Lower leg skin (tissue), 4 donors: ENCODE results near the gene DLG2. TPM values are rescaled to one million over a fixed set of nuclear protein-coding genes. Genes with fewer than 3 reads are reported as not detected.

Source experiments
- DNase-seq, 2 donors: peaks; one replicate each; pipeline ENCODE4 v3.0.0-alpha.2; 2019; ENCODE audit warnings: low spot score in 2 of 2
- H3K4me3 ChIP-seq: fragments of 200-600 bp; sonication (generic); 2 replicates; pipeline ENCODE4 v1.5.1; 2017; ENCODE audit warnings: mild to moderate bottlenecking, low read depth; ENCODE audit not compliant: poor library complexity, severe bottlenecking
- POLR2A ChIP-seq, 2 donors: fragments of 450-650 bp; IDR thresholded peaks; one replicate each; pipeline ENCODE4 v1.6.1; 2016 to 2017; ENCODE audit warnings: antibody characterized with exemption in 2 of 2, mild to moderate bottlenecking in 1 of 2, moderate library complexity in 1 of 2
- WGBS, 2 donors: methylation state at CpG; one replicate each; pipeline ENCODE4 v1.1.5; 2018; 5-methylcytosine and 5-hydroxymethylcytosine counted together
- intact Hi-C: fragments of 100-400 bp; cut with DNase I; formaldehyde crosslinking; loops from one replicate; pipeline ENCODE4 v1.15.0; 2023; ENCODE audit warnings: low total_unique reads
- total RNA-seq, 4 donors: library from RNA; depleted of rRNA; stranded (reverse); fragments of >200 nt; gene quantifications; one replicate each; pipeline ENCODE4 v1.1.0, GENCODE V29; 2016
- TF ChIP-seq, protein P1 (sequence below), 3 donors: fragments of 450-650 bp; IDR thresholded peaks; one replicate each; pipeline ENCODE4 v1.5.1; 2016; ENCODE audit warnings: antibody characterized with exemption in 3 of 3, mild to moderate bottlenecking in 3 of 3, moderate library complexity in 2 of 3

DLG2 gene
- total RNA-seq, 4 donors from 2014 or later: 37.6 to 68.3 (median 46.0) TPM

DNA sequence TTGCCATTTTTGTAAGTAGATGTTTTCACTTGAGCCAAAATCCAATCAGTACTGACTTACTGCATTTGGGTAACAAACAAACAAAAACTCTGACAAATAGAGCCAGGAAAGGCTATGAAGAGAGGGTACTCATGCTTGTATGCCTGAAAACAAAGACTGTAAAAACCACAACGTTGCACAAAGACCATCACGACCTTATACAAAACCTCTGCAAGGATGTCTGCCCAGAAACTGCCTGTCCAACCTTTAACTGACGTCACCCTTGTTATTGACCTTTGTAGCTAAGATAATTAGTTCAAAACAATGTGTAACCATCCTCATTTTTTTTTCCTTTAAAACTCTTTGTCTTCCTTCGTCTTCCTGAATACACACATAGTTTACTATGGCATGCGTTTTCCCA, 38.6 kb upstream of the DLG2 start:
- TF ChIP-seq POLR2A (IDR thresholded peaks at IDR 0.05): no peak
- TF ChIP-seq, protein P1, sequence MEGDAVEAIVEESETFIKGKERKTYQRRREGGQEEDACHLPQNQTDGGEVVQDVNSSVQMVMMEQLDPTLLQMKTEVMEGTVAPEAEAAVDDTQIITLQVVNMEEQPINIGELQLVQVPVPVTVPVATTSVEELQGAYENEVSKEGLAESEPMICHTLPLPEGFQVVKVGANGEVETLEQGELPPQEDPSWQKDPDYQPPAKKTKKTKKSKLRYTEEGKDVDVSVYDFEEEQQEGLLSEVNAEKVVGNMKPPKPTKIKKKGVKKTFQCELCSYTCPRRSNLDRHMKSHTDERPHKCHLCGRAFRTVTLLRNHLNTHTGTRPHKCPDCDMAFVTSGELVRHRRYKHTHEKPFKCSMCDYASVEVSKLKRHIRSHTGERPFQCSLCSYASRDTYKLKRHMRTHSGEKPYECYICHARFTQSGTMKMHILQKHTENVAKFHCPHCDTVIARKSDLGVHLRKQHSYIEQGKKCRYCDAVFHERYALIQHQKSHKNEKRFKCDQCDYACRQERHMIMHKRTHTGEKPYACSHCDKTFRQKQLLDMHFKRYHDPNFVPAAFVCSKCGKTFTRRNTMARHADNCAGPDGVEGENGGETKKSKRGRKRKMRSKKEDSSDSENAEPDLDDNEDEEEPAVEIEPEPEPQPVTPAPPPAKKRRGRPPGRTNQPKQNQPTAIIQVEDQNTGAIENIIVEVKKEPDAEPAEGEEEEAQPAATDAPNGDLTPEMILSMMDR (IDR thresholded peaks at IDR 0.05): no peak
- no peak overlapping the region for H3K4me3 ChIP-seq
- no peak for DNase-seq
- 82 to 84% methylated on average over 5 of the region's 5 CpGs for WGBS, 2 donors
- intact Hi-C loops: no loop called here

DNA sequence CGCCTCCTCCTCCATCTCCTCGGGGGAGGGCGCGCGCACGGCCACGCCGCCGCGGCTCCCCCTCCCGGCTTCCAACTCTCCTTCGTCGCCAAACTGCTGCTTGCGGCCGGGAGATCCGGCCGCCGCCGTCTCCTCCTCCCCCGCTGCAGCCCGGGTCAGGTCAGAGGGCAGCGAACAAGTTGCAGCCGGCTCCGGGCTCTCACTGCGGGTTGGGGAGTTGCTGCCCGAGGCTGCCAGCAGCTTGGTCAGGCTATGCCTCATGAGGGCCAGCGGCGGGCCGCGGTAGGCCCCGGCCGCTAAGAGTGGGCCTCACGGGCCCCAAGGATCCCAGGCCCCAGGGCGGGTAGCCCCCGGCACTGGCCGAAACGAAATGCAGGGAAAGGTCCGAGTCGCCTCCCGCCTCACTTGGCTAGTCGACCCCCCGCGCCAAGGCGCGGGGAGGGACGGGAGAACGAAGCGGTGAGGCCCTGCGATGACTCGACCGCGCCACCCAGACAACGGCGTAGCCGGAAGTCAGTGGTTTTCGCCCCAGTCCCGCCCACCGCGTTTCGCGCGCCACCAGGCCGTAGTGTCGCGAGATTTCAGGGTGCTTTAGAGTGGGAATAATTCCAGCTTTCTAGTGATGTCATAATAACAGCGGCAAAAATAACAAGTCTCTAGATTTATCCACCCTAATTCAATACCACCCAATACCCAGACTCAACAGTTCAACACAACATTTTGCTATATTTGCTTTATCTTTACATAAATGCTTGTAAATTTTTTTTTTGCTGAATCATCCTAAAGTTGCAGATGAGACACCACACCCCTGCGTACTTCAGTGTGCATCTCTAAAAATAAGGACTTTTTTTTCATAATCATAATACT, 37.7 kb upstream of the DLG2 start, which contains the start of gene CREBZF:
Gene CREBZF (minus strand): TSS at position 515 of the 867 bp plus-strand sequence. CDS start 254 bp downstream, at position 261.
- 0 to 2% methylated on average over 28 to 32 of the region's 67 CpGs for WGBS, 2 donors
- DNase-seq: peak; percentile 92 to 98
- peak in 1 of 2 donors; percentile 97 for TF ChIP-seq POLR2A (IDR thresholded peaks at IDR 0.05)
- TF ChIP-seq, protein P1 (IDR thresholded peaks at IDR 0.05): no peak
- intact Hi-C loops: no loop called here
- peak within 1 kb of the TSS; percentile 96 for H3K4me3 ChIP-seq

DNA sequence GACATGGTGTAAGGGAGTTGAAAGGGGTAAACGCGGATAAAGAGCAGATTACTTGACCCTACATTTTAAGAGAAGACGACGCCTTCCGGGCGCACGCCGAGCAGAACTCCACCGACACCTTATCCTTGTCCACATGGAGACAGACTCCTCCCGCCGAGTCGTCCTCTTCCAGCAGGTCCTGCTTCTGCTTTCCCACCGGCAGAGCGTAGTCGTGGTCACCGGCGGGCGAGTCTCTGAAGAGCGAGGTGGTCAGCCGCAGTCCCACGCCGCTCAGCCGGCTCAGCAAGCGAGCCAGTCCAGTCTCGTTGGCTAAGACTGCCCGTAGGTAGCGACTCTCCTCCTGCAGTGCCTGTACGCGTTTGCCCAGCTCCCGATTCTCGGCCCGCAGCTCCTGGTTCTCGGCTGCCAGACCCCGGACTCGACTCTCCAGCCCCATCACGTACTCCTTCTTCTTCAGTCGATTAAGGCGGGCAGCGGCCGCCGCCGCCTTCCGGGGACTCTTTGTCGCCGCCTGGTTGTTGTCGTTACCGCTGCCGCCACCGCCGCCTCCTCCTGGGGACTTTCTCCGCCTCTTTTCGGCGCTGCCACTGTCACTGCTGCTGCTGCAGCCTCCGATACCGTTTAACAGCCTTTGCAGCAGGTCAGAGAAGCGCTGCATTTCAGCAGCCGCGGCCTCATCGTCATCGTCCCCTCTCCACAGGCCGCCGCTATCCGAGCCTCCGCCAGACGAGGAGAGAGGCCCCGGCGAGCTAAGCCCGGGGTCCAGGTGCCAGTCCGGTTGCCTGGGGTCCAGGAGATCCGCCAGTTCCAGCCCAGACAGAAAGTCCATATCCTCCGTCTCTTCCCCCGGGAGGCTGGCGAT, 36.8 kb upstream of the DLG2 start:
- intact Hi-C loops: no loop called here
- peak overlapping the region; percentile 96 for H3K4me3 ChIP-seq
- peak; percentile 81 to 96 for DNase-seq
- 1% methylated on average over 49 to 67 of the region's 73 CpGs for WGBS, 2 donors
- TF ChIP-seq, protein P1 (IDR thresholded peaks at IDR 0.05): peak in 1 of 3 donors; percentile 59
- no peak for TF ChIP-seq POLR2A (IDR thresholded peaks at IDR 0.05)

DNA sequence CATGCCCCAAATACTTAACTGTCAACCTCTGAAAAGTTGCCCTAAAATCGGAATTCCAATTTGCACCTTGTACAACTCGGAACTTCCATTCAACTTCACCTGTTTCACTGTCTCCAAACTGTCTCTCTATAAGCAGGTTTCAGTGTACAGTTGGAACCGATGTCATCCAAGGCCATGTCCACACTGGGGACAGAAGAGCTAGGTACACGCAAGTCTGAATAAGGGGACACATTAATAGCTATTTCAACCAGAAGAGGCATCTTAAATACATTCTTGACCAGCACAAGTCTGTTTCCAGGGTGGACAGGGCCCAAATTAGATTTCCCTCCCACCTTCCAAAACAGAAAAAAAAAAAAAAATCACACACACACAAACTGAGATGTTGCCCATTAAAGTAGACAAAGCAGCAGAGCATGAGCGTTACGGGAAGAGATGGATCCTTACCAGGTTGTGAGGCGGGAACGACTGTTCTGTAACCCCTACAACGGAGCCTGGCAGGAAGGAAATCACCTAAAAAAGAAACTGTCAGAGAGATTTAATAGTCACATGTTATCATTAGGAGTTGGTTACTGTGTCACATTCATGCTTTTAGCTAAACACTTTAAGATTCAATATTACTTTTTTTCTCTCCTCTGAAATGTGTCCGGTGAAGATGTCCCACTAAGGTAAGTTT, 36.1 kb upstream of the DLG2 start:
- 1 to 6% methylated on average over 10 of the region's 10 CpGs for WGBS, 2 donors
- intact Hi-C loops: no loop called here
- TF ChIP-seq POLR2A (IDR thresholded peaks at IDR 0.05): no peak
- TF ChIP-seq, protein P1 (IDR thresholded peaks at IDR 0.05): no peak
- peak overlapping the region; percentile 96 for H3K4me3 ChIP-seq
- no peak for DNase-seq

DNA sequence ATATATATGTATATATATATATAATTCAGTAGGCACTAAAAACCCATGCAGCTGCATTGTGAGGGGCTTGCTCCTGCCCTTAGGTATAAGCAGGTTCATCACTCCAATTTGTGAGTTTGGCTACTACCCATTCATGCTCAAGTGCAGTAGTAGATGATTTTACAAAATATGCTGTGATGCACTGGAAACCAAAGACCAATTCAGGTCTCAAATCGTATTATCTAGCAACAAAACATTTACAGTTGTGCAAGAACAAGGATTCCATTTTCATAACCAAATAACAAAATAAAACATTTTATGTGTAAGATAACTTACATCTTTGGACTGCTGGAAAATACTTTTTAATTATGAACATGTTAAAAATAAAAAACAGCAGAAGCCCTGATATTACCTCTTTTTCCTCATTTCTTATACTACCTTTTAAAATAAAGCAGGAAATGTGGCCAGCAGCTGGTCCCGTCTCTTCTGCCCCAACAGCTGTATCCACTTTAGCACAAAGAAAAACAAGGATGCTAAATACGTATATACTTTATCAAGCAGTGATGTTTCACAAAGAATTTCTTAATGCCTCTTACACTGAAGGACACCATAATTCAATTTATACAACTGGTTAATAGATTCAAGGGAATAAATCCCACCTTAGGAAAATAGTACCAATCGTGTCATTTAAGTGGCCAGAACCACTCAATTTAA, 35.0 kb upstream of the DLG2 start:
- intact Hi-C loops: no loop called here
- no peak for DNase-seq
- no peak overlapping the region for H3K4me3 ChIP-seq
- 9 to 14% methylated on average over 4 of the region's 4 CpGs for WGBS, 2 donors
- TF ChIP-seq POLR2A (IDR thresholded peaks at IDR 0.05): no peak
- TF ChIP-seq, protein P1 (IDR thresholded peaks at IDR 0.05): no peak
